ENCODE measurements around the gene OCRL. TPM values are rescaled to one million over a fixed set of nuclear protein-coding genes. Genes with fewer than 3 reads are reported as not detected.

Gene OCRL
- total and polyA plus RNA-seq, 4 donors: 8.6 to 20.2 (median 14.0) TPM

GRCh38 chrX:129494887-129495286, 45.2 kb upstream of the OCRL start:
- Histone ChIP-seq H3K9me3 (ENCODE audit: control insufficient read depth in 4 of 4, insufficient read depth in 3 of 4, low read length in 3 of 4) (no peaks in the 10 kb centered on the region), H3K27ac (ENCODE audit: low read depth in 1 of 2, low read length in 1 of 2) (no peak overlapping the region), H3K27me3 (ENCODE audit: control insufficient read depth in 3 of 3, insufficient read depth in 3 of 3, low read length in 2 of 3) (peaks cover 0 to 2% (median 0%) of the 10 kb centered on the region in 3 donors), H3K9ac (ENCODE audit: insufficient read depth in 1 of 2, low read length in 2 of 2) (no peak overlapping the region), H3K36me3 (ENCODE audit: control insufficient read depth in 4 of 4, insufficient read depth in 4 of 4, low read length in 4 of 4) (peaks cover 0 to 16% (median 7%) of the 10 kb centered on the region in 4 donors), H3K4me3 (no peak overlapping the region), H3K4me1 (ENCODE audit: control insufficient read depth in 5 of 5, insufficient read depth in 5 of 5, low read length in 5 of 5) (no peaks in the 10 kb centered on the region)
- no peak for ATAC-seq (ENCODE audit: insufficient read depth, low FRiP score)
- TF ChIP-seq CTCF (IDR thresholded peaks at IDR 0.05; ENCODE audit: control extremely low read depth, extremely low read depth): no peak
- DNase-seq: no peak
- WGBS, 2 donors: 76 to 96% methylated on average over 2 of the region's 2 CpGs

GRCh38 chrX:129495900-129496299, 44.2 kb upstream of the OCRL start:
- WGBS, 2 donors: 81 to 97% methylated on average over 5 of the region's 5 CpGs
- H3K27ac ChIP-seq (ENCODE audit: low read depth in 1 of 2, low read length in 1 of 2): no peak overlapping the region
- no peaks in the 10 kb centered on the region for H3K4me1 ChIP-seq (ENCODE audit: control insufficient read depth in 5 of 5, insufficient read depth in 5 of 5, low read length in 5 of 5)
- DNase-seq (no peak), ATAC-seq (ENCODE audit: insufficient read depth, low FRiP score) (no peak)
- H3K9me3 ChIP-seq (ENCODE audit: control insufficient read depth in 4 of 4, insufficient read depth in 3 of 4, low read length in 3 of 4): no peaks in the 10 kb centered on the region
- no peak for TF ChIP-seq CTCF (IDR thresholded peaks at IDR 0.05; ENCODE audit: control extremely low read depth, extremely low read depth)
- H3K27me3 ChIP-seq (ENCODE audit: control insufficient read depth in 3 of 3, insufficient read depth in 3 of 3, low read length in 2 of 3): peaks cover 0 to 2% (median 0%) of the 10 kb centered on the region in 3 donors
- peaks cover 0 to 17% (median 7%) of the 10 kb centered on the region in 4 donors for H3K36me3 ChIP-seq (ENCODE audit: control insufficient read depth in 4 of 4, insufficient read depth in 4 of 4, low read length in 4 of 4)
- H3K9ac ChIP-seq (ENCODE audit: insufficient read depth in 1 of 2, low read length in 2 of 2): no peak overlapping the region
- no peak overlapping the region for H3K4me3 ChIP-seq

- Histone ChIP-seq H3K27ac (ENCODE audit: low read depth in 1 of 2, low read length in 1 of 2) (no peak overlapping the region), H3K4me3 (no peak overlapping the region), H3K9me3 (ENCODE audit: control insufficient read depth in 4 of 4, insufficient read depth in 3 of 4, low read length in 3 of 4) (no peaks in the 10 kb centered on the region), H3K36me3 (ENCODE audit: control insufficient read depth in 4 of 4, insufficient read depth in 4 of 4, low read length in 4 of 4) (peaks cover 0 to 17% (median 7%) of the 10 kb centered on the region in 4 donors), H3K27me3 (ENCODE audit: control insufficient read depth in 3 of 3, insufficient read depth in 3 of 3, low read length in 2 of 3) (peaks cover 0 to 2% (median 0%) of the 10 kb centered on the region in 3 donors), H3K9ac (ENCODE audit: insufficient read depth in 1 of 2, low read length in 2 of 2) (no peak overlapping the region), H3K4me1 (ENCODE audit: control insufficient read depth in 5 of 5, insufficient read depth in 5 of 5, low read length in 5 of 5) (no peaks in the 10 kb centered on the region)
- no peak for TF ChIP-seq CTCF (IDR thresholded peaks at IDR 0.05; ENCODE audit: control extremely low read depth, extremely low read depth)
- 81 to 97% methylated on average over 6 of the region's 6 CpGs for WGBS, 2 donors
- DNase-seq (no peak), ATAC-seq (ENCODE audit: insufficient read depth, low FRiP score) (no peak)
These were observed 43.4 kb upstream of the OCRL start for GRCh38 chrX:129496625-129497024.

Data from lung (tissue), 12 donors.